HEK293 (cell line): ENCODE measurements around the gene DNAJB11.

Experiments used
- CTCF ChIP-seq: fragments of 450-650 bp; formaldehyde crosslinking; IDR thresholded peaks from 2 replicates; pipeline ENCODE4 v1.5.1; 2016; ENCODE audit warnings: missing biosample characterization, missing genetic modification characterization
- KLF10 ChIP-seq: fragments of 450-650 bp; IDR thresholded peaks from 2 replicates; pipeline ENCODE4 v1.5.1; 2018; ENCODE audit warnings: missing biosample characterization, mild to moderate bottlenecking, missing genetic modification characterization
- PRDM1 ChIP-seq: fragments of 450-650 bp; formaldehyde crosslinking; IDR thresholded peaks from 2 replicates; pipeline ENCODE4; 2016; ENCODE audit warnings: missing biosample characterization, missing genetic modification characterization
- PRDM10 ChIP-seq: fragments of 450-650 bp; formaldehyde crosslinking; IDR thresholded peaks from 2 replicates; pipeline ENCODE4 v1.5.1; 2016; ENCODE audit warnings: missing biosample characterization, missing genetic modification characterization
- RBAK ChIP-seq: fragments of 450-650 bp; formaldehyde crosslinking; IDR thresholded peaks from 2 replicates; pipeline ENCODE4 v1.5.1; 2016; ENCODE audit warnings: missing biosample characterization, missing genetic modification characterization
- REST ChIP-seq: fragments of 450-650 bp; formaldehyde crosslinking; IDR thresholded peaks from 2 replicates; pipeline ENCODE4 v1.5.1; 2016; ENCODE audit warnings: missing biosample characterization, missing genetic modification characterization
- YY1 ChIP-seq: fragments of 450-650 bp; formaldehyde crosslinking; IDR thresholded peaks from 2 replicates; pipeline ENCODE4 v1.5.1; 2018; ENCODE audit warnings: missing biosample characterization, missing genetic modification characterization
- ZNF169 ChIP-seq: fragments of 450-650 bp; formaldehyde crosslinking; IDR thresholded peaks from 2 replicates; pipeline ENCODE4 v1.5.1; 2016; ENCODE audit warnings: missing biosample characterization, missing genetic modification characterization
- ZNF324 ChIP-seq: fragments of 450-650 bp; formaldehyde crosslinking; IDR thresholded peaks from 2 replicates; pipeline ENCODE4 v1.5.1; 2016; ENCODE audit warnings: missing biosample characterization, missing genetic modification characterization
- ZNF416 ChIP-seq: fragments of 450-650 bp; formaldehyde crosslinking; IDR thresholded peaks from 2 replicates; pipeline ENCODE4 v1.5.1; 2016; ENCODE audit warnings: missing biosample characterization, missing genetic modification characterization
- ZNF426 ChIP-seq: fragments of 450-650 bp; formaldehyde crosslinking; IDR thresholded peaks from 2 replicates; pipeline ENCODE4 v1.5.1; 2017; ENCODE audit warnings: missing biosample characterization, missing genetic modification characterization, mild to moderate bottlenecking, inconsistent platforms, moderate library complexity
- ZNF449 ChIP-seq: fragments of 450-650 bp; formaldehyde crosslinking; IDR thresholded peaks from 2 replicates; pipeline ENCODE4 v1.5.1; 2017; ENCODE audit warnings: missing biosample characterization, mild to moderate bottlenecking, missing genetic modification characterization, moderate library complexity
- ZNF561 ChIP-seq: fragments of 450-650 bp; IDR thresholded peaks from 2 replicates; pipeline ENCODE4 v1.5.1; 2018; ENCODE audit warnings: missing biosample characterization, missing genetic modification characterization, borderline replicate concordance

GRCh38 chr3:186544281-186544680, 26.2 kb upstream of the DNAJB11 start, which contains the start of gene CRYGS:
- no peak for TF ChIP-seq ZNF426 (tag by site-specific recombination)
- TF ChIP-seq ZNF449 (tag by site-specific recombination), result no peak
- TF ChIP-seq RBAK (tag by site-specific recombination), result no peak
- no peak for TF ChIP-seq CTCF
- TF ChIP-seq YY1, result no peak
- no peak for TF ChIP-seq ZNF561 (tag by site-specific recombination)
- TF ChIP-seq ZNF416 (tag by site-specific recombination), result no peak
- TF ChIP-seq ZNF169, result no peak
- TF ChIP-seq KLF10, result no peak
- TF ChIP-seq ZNF324 (tag by site-specific recombination), result no peak
- TF ChIP-seq REST (tag by site-specific recombination), result no peak
- no peak for TF ChIP-seq PRDM10 (tag by site-specific recombination)
- TF ChIP-seq PRDM1 (tag by site-specific recombination), result no peak
